Astrocyte (in vitro differentiated cells and primary cell): Measurements from ENCODE around the gene URI1. TPM values are rescaled to one million over a fixed set of nuclear protein-coding genes. Genes with fewer than 3 reads are reported as not detected.

Experiments used
- DNase-seq: peaks from one replicate; pipeline ENCODE4 v3.0.0-alpha.2; 2010; ENCODE audit warnings: low read depth
- FAIRE-seq: peaks from 2 replicates; lab custom pipeline; 2011; peaks lifted over from hg19 to GRCh38; lab: Jason Lieb, UNC
- H2AFZ ChIP-seq: 2 replicates; pipeline ENCODE4 v1.6.0; 2012; ENCODE audit warnings: low read depth, low read length, inconsistent platforms
- H3K27ac ChIP-seq: 2 replicates; pipeline ENCODE4 v1.5.1; 2011; ENCODE audit warnings: low read depth, low read length, inconsistent platforms
- H3K27me3 ChIP-seq: 2 replicates; pipeline ENCODE4 v1.6.0; 2011; ENCODE audit warnings: low read length, inconsistent platforms; ENCODE audit not compliant: insufficient read depth
- H3K36me3 ChIP-seq: 2 replicates; pipeline ENCODE4 v1.5.1; 2011; ENCODE audit warnings: low read length, inconsistent platforms; ENCODE audit not compliant: insufficient read depth
- H3K4me1 ChIP-seq: 2 replicates; pipeline ENCODE4 v1.5.1; 2011; ENCODE audit warnings: low read length, inconsistent platforms; ENCODE audit not compliant: insufficient read depth
- H3K4me2 ChIP-seq: 2 replicates; pipeline ENCODE4 v1.6.0; 2012; ENCODE audit warnings: low read length, inconsistent platforms
- H3K4me3 ChIP-seq: 2 replicates; pipeline ENCODE4 v1.5.1; 2011; ENCODE audit warnings: low read depth, mild to moderate bottlenecking, low read length, inconsistent platforms; ENCODE audit not compliant: insufficient read depth
- H3K79me2 ChIP-seq: 2 replicates; pipeline ENCODE4 v1.6.0; 2012; ENCODE audit warnings: mild to moderate bottlenecking, low read length, inconsistent platforms; ENCODE audit not compliant: insufficient read depth
- H3K9ac ChIP-seq: 2 replicates; pipeline ENCODE4 v1.6.0; 2012; ENCODE audit warnings: mild to moderate bottlenecking, low read length, inconsistent platforms
- H3K9me3 ChIP-seq: 2 replicates; pipeline ENCODE4 v1.5.1; 2012; ENCODE audit warnings: low read depth, mild to moderate bottlenecking, low read length, inconsistent platforms; ENCODE audit not compliant: insufficient read depth
- H4K20me1 ChIP-seq: 2 replicates; pipeline ENCODE4 v1.6.0; 2012; ENCODE audit warnings: low read length, inconsistent platforms; ENCODE audit not compliant: insufficient read depth
- H3K27ac Mint-ChIP-seq: one replicate; pipeline ENCODE4 v1.8.0; 2021; ENCODE audit warnings: mild to moderate bottlenecking, mixed read lengths; ENCODE audit not compliant: unreplicated experiment
- H3K27me3 Mint-ChIP-seq: one replicate; pipeline ENCODE4 v1.8.0; 2021; ENCODE audit warnings: low read depth, mixed read lengths; ENCODE audit not compliant: unreplicated experiment
- H3K36me3 Mint-ChIP-seq: one replicate; pipeline ENCODE4 v1.8.0; 2021; ENCODE audit warnings: low read depth, mixed read lengths; ENCODE audit not compliant: unreplicated experiment
- H3K4me1 Mint-ChIP-seq: one replicate; pipeline ENCODE4 v1.8.0; 2021; ENCODE audit warnings: low read depth, mixed read lengths; ENCODE audit not compliant: unreplicated experiment
- H3K4me3 Mint-ChIP-seq: one replicate; pipeline ENCODE4 v1.8.0; 2021; ENCODE audit warnings: mild to moderate bottlenecking, moderate library complexity, mixed read lengths; ENCODE audit not compliant: unreplicated experiment
- H3K9me3 Mint-ChIP-seq: one replicate; pipeline ENCODE4 v1.8.0; 2021; ENCODE audit warnings: mild to moderate bottlenecking, mixed read lengths; ENCODE audit not compliant: unreplicated experiment
- CTCF ChIP-seq: IDR thresholded peaks from 2 replicates; pipeline ENCODE4 v1.5.1; 2011; ENCODE audit warnings: low read depth, mild to moderate bottlenecking, inconsistent platforms, low read length, moderate library complexity; ENCODE audit not compliant: insufficient read depth
- EZH2 ChIP-seq: IDR thresholded peaks from 2 replicates; pipeline ENCODE4 v1.6.1; 2012; ENCODE audit warnings: mild to moderate bottlenecking, low read length, inconsistent platforms; ENCODE audit not compliant: insufficient read depth
- total RNA-seq: library from RNA; stranded (reverse); gene quantifications from 2 replicates; pipeline ENCODE4 v1.2.1, GENCODE V29; 2021

Gene URI1
- total RNA-seq, 1 donor from 2014 or later, result 61.4 TPM

DNA sequence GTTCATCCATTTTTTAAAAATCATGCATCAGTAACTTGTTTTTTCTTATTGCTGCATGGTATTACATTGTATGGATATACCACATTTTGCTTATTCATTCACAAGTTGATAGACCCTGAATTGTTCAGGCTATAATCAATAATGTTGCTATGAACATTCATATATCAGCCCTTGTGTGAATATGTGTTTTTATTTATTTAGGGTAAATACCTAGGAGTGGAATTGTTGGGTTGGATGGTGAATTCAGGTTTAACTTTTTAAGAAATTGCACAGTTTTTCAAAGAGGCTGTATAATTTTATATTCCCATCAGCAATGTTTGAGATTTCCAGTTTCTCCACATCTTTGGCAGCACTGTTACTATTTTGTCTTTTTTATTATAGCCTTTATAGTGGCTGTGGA is 82.1 kb downstream of the URI1 start:
- no peaks in the 10 kb centered on the region for H3K79me2 ChIP-seq
- no peak overlapping the region for H3K27ac ChIP-seq
- Mint-ChIP-seq H3K9me3 (no peaks in the 10 kb centered on the region), H3K4me1 (peaks cover under 1% of the 10 kb centered on the region), H3K27ac (no peak overlapping the region), H3K36me3 (peaks cover 10% of the 10 kb centered on the region), H3K4me3 (no peak overlapping the region), H3K27me3 (no peaks in the 10 kb centered on the region)
- FAIRE-seq, result no peak
- H3K4me2 ChIP-seq, result no peak overlapping the region
- H4K20me1 ChIP-seq, result no peaks in the 10 kb centered on the region
- H3K9me3 ChIP-seq, result no peaks in the 10 kb centered on the region
- no peaks in the 10 kb centered on the region for H3K27me3 ChIP-seq
- no peak overlapping the region for H3K9ac ChIP-seq
- H3K4me3 ChIP-seq, result no peak overlapping the region
- TF ChIP-seq EZH2, result no peak
- TF ChIP-seq CTCF, result no peak
- H3K4me1 ChIP-seq, result no peaks in the 10 kb centered on the region
- H2AFZ ChIP-seq, result no peak overlapping the region
- H3K36me3 ChIP-seq, result no peaks in the 10 kb centered on the region
- DNase-seq, result no peak

- no peaks in the 10 kb centered on the region for H3K9me3 ChIP-seq
- H3K27ac ChIP-seq, result no peak overlapping the region
- no peak overlapping the region for H3K9ac ChIP-seq
- H4K20me1 ChIP-seq, result no peaks in the 10 kb centered on the region
- no peaks in the 10 kb centered on the region for H3K27me3 ChIP-seq
- DNase-seq (no peak), FAIRE-seq (no peak)
- no peaks in the 10 kb centered on the region for H3K36me3 ChIP-seq
- H3K4me3 ChIP-seq, result no peak overlapping the region
- peaks cover 4% of the 10 kb centered on the region for H3K4me1 Mint-ChIP-seq
- no peak overlapping the region for H3K27ac Mint-ChIP-seq
- peaks cover 14% of the 10 kb centered on the region for H3K4me1 ChIP-seq
- no peaks in the 10 kb centered on the region for H3K79me2 ChIP-seq
- H3K36me3 Mint-ChIP-seq, result peaks cover 3% of the 10 kb centered on the region
- no peaks in the 10 kb centered on the region for H3K9me3 Mint-ChIP-seq
- TF ChIP-seq EZH2 (no peak), CTCF (no peak)
- H3K4me2 ChIP-seq, result no peak overlapping the region
- no peak overlapping the region for H3K4me3 Mint-ChIP-seq
- no peak overlapping the region for H2AFZ ChIP-seq
- no peaks in the 10 kb centered on the region for H3K27me3 Mint-ChIP-seq
These were observed 84.9 kb downstream of the URI1 start for GRCh38 chr19:30026933-30027332.

GRCh38 chr19:30028118-30028991 is 86.3 kb downstream of the URI1 start:
- Mint-ChIP-seq H3K36me3 (peaks cover 6% of the 10 kb centered on the region), H3K9me3 (no peaks in the 10 kb centered on the region), H3K4me1 (peaks cover 4% of the 10 kb centered on the region), H3K27ac (no peak overlapping the region), H3K27me3 (no peaks in the 10 kb centered on the region), H3K4me3 (no peak overlapping the region)
- H3K4me1 ChIP-seq, result peaks cover 14% of the 10 kb centered on the region
- no peak for FAIRE-seq
- no peaks in the 10 kb centered on the region for H4K20me1 ChIP-seq
- H3K9ac ChIP-seq, result no peak overlapping the region
- no peak overlapping the region for H3K4me2 ChIP-seq
- no peaks in the 10 kb centered on the region for H3K9me3 ChIP-seq
- no peak overlapping the region for H3K27ac ChIP-seq
- no peaks in the 10 kb centered on the region for H3K79me2 ChIP-seq
- DNase-seq, result no peak
- H3K4me3 ChIP-seq, result no peak overlapping the region
- no peak overlapping the region for H2AFZ ChIP-seq
- TF ChIP-seq EZH2 (no peak), CTCF (no peak)
- no peaks in the 10 kb centered on the region for H3K36me3 ChIP-seq
- no peaks in the 10 kb centered on the region for H3K27me3 ChIP-seq
